Activated naive CD4-positive, alpha-beta T cell treated with anti-CD3 and anti-CD28 coated beads, Interleukin-2, amount 10 ng/mL, durations not matched to agents 7 days and 5 days (primary cell): ENCODE data around the gene C5orf46.

Source experiments
- CTCF ChIA-PET: fragments of 350-600 bp; sonication (Branson Sonifier 250); formaldehyde crosslinking; loops from one replicate; lab custom pipeline; 2021; ENCODE audit warnings: antibody characterized with exemption; lab: Charles Lee
- DNase-seq: peaks from one replicate; pipeline ENCODE4 v3.0.0-alpha.2; 2020
- H3K27ac Mint-ChIP-seq: one replicate; pipeline ENCODE4 v1.8.0; 2021; ENCODE audit warnings: mild to moderate bottlenecking, moderate library complexity, mixed read lengths
- H3K27me3 Mint-ChIP-seq: one replicate; pipeline ENCODE4 v1.8.0; 2021; ENCODE audit warnings: mild to moderate bottlenecking, mixed read lengths
- H3K36me3 Mint-ChIP-seq: one replicate; pipeline ENCODE4 v1.8.0; 2021; ENCODE audit warnings: mixed read lengths
- H3K4me1 Mint-ChIP-seq: one replicate; pipeline ENCODE4 v1.8.0; 2021; ENCODE audit warnings: mixed read lengths
- H3K4me3 Mint-ChIP-seq: one replicate; pipeline ENCODE4 v1.8.0; 2021; ENCODE audit warnings: mild to moderate bottlenecking, moderate library complexity, mixed read lengths
- H3K9me3 Mint-ChIP-seq: one replicate; pipeline ENCODE4 v1.8.0; 2021; ENCODE audit warnings: mixed read lengths

Gene C5orf46

DNA sequence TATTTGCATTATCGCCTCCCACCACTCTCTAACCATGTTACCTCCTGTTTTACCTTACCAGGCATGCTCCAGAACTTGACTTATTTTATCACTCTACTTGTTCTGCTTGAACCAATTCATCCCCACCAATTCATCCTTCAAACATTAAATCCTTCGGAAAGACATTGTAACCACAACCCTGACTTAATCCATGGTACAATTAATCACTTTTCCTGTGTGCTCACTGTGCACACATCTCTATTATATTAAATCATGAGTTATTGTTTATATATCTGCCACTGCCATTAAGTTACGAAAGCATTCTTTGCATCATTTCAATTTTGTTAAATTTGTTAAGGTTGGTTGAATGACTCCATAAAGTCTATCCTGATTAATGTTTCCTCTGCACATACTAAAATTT, 7.4 kb upstream of the C5orf46 start:
- no peaks in the 10 kb centered on the region for H3K4me1 Mint-ChIP-seq
- CTCF ChIA-PET: no interaction called here
- no peaks in the 10 kb centered on the region for H3K27me3 Mint-ChIP-seq
- no peak overlapping the region for H3K27ac Mint-ChIP-seq
- H3K36me3 Mint-ChIP-seq: no peaks in the 10 kb centered on the region
- H3K9me3 Mint-ChIP-seq: no peaks in the 10 kb centered on the region
- H3K4me3 Mint-ChIP-seq: no peak overlapping the region
- DNase-seq: no peak

DNA sequence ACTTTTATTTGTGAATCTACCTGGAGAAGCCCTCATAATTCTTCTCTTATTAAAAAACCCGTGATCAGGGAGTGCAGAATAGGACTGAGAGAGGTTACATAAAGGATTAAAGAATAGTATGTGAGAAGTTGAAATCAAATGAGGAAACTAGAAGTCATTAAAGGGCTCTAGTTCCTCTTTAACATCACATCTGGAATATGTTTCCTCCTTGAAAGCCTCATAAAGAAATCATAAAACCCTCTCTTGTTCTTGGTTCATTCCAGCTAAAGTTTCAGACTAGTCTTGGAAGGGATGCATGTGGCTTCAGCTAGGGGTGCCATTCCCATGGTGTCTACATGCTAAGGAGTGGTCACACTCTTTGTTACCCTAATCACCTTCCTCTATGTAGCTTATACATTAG, 5.7 kb upstream of the C5orf46 start:
- Mint-ChIP-seq H3K36me3 (no peaks in the 10 kb centered on the region), H3K9me3 (no peaks in the 10 kb centered on the region), H3K27me3 (no peaks in the 10 kb centered on the region), H3K4me1 (no peaks in the 10 kb centered on the region), H3K27ac (no peak overlapping the region), H3K4me3 (no peak overlapping the region)
- CTCF ChIA-PET: no interaction called here
- no peak for DNase-seq

DNA sequence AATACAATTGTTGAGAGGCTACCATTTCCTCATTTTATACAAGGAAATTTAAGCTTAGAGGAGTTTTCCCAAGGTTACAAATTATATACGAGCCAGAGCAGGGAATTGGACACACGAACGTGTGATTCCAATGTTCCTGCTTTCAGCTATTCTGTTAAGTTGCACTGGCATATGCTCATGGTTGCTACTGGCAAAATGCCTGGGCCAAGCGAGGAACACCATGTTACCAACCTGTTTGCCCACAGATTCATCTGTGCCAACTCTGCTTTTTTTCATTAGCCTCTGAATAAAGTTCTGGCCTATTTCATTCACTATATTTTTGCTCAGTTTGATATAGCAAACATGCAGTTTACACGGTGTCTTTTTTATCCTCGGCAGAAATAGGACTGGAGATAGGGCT, 5.1 kb upstream of the C5orf46 start:
- H3K27me3 Mint-ChIP-seq: no peaks in the 10 kb centered on the region
- no peaks in the 10 kb centered on the region for H3K36me3 Mint-ChIP-seq
- H3K4me1 Mint-ChIP-seq: no peaks in the 10 kb centered on the region
- CTCF ChIA-PET: no interaction called here
- H3K27ac Mint-ChIP-seq: no peak overlapping the region
- DNase-seq: no peak
- H3K4me3 Mint-ChIP-seq: no peak overlapping the region
- no peaks in the 10 kb centered on the region for H3K9me3 Mint-ChIP-seq

DNA sequence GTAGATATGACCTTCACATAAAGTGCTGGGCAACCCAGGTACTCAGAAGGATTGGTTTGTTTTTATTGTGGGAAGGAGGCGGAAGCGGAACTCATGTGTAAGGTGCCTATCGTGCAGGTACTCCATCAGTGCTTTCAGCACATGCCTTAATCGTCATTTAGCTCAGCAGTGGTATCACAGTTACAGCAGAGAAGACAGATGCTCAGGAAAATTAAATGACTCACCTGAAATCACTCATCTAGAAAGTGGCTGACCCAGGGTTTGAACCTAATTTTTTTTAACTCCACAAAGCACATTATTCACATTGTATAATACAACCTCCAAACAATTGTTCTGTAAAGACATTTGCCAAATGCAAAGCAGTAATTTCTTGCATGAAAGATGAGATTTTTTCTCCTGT, 2.2 kb downstream of the C5orf46 start:
- no peaks in the 10 kb centered on the region for H3K9me3 Mint-ChIP-seq
- CTCF ChIA-PET: no interaction called here
- H3K27me3 Mint-ChIP-seq: no peaks in the 10 kb centered on the region
- H3K4me1 Mint-ChIP-seq: no peaks in the 10 kb centered on the region
- no peaks in the 10 kb centered on the region for H3K36me3 Mint-ChIP-seq
- no peak overlapping the region for H3K27ac Mint-ChIP-seq
- no peak for DNase-seq
- no peak overlapping the region for H3K4me3 Mint-ChIP-seq

DNA sequence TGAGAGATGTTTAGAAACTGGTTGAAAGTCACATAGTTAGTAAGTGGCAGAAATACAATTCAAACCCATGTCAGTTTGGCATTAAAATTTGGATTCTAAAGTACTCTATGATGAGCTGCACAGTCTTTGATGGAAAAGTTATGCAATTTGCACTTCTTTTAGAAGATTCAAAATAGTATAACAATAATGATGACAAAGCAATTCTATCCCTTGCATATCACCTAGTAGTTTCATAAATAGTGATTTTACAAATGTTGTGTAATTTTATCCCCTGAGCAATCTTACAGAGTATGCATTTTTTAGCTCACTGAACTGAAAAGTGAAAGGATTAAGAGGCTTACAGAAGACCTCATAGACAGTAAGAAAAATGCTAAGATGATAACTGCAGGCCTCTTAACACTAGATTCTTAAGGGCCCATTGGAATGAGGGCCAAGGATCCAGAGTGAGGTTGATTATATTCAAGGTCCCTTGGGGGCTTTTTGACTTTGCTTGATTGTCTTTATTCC, 3.7 kb downstream of the C5orf46 start:
- Mint-ChIP-seq H3K4me3 (no peak overlapping the region), H3K27me3 (no peaks in the 10 kb centered on the region), H3K9me3 (no peaks in the 10 kb centered on the region), H3K27ac (no peak overlapping the region), H3K36me3 (no peaks in the 10 kb centered on the region), H3K4me1 (no peaks in the 10 kb centered on the region)
- CTCF ChIA-PET: no interaction called here
- no peak for DNase-seq

DNA sequence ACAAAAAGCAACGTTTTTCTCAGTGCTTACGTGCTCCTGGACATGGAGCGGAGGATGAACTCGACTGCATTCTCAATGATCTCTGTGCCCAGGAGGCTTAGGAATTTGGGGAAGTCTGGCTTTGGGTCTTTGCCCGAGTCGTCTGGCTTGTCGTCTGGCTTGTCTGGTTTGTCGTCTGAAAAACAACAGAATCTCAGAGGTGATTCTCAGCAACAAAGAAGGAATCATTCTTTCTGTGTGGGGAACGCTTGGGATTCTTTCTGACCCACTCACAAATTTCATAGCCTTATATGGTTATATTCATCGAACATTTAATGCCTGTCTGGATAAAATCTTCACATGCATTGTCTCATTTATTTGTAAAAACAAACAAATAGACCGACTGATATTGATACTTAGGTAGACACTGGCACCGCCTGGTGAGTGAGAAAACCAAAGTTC, 4.7 kb downstream of the C5orf46 start:
- Mint-ChIP-seq H3K4me1 (no peaks in the 10 kb centered on the region), H3K27me3 (no peaks in the 10 kb centered on the region), H3K4me3 (no peak overlapping the region), H3K9me3 (no peaks in the 10 kb centered on the region), H3K27ac (no peak overlapping the region), H3K36me3 (no peaks in the 10 kb centered on the region)
- no peak for DNase-seq
- CTCF ChIA-PET: no interaction called here

DNA sequence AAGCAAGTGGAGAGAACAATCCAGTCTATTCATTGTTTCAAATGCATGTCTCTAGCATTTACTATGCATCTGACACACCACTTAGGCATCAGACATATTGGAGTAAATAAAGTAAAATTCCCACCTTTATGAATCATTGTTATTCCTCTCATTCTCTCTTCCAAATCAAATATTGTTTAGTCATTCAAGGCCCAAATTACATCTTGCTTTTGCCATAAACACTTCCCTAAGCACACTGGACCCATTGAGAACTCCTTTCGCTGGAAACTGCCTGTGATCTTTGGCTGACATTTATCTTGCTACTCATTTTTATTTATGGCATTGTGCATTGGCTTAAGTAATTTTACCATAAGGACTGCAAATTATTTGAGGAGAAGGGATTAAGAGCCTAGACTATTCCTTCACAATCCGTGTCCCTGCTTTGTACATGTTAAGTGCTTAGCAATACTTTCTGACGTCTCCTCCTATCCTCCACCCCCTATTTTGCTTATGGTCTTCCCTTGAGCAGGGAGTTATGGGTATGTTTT, 7.4 kb downstream of the C5orf46 start:
- Mint-ChIP-seq H3K27ac (no peak overlapping the region), H3K4me1 (no peaks in the 10 kb centered on the region), H3K4me3 (no peak overlapping the region), H3K9me3 (no peaks in the 10 kb centered on the region), H3K36me3 (no peaks in the 10 kb centered on the region), H3K27me3 (no peaks in the 10 kb centered on the region)
- no peak for DNase-seq
- CTCF ChIA-PET: no interaction called here

DNA sequence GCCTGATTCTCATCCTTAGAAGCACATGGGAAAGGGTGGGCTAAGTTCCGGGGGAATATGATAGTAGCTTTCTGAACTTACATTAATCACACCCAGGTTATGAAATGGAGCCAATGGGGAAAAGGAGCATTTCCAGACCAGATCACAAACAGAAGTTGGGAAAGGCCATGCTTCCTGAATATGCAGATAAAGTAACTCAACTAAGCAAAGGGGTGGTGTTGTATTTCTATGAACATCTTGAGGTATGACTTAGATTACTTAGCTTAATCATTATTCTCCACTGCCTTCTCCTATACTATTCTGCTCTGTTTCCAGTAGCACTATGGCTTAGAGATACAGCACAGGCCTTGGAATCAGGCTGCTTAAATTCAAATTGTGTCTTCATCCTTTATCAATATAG, 10.5 kb downstream of the C5orf46 start:
- no peaks in the 10 kb centered on the region for H3K27me3 Mint-ChIP-seq
- CTCF ChIA-PET: no interaction called here
- no peak overlapping the region for H3K4me3 Mint-ChIP-seq
- no peak overlapping the region for H3K27ac Mint-ChIP-seq
- no peaks in the 10 kb centered on the region for H3K9me3 Mint-ChIP-seq
- H3K36me3 Mint-ChIP-seq: no peaks in the 10 kb centered on the region
- no peaks in the 10 kb centered on the region for H3K4me1 Mint-ChIP-seq
- DNase-seq: no peak

DNA sequence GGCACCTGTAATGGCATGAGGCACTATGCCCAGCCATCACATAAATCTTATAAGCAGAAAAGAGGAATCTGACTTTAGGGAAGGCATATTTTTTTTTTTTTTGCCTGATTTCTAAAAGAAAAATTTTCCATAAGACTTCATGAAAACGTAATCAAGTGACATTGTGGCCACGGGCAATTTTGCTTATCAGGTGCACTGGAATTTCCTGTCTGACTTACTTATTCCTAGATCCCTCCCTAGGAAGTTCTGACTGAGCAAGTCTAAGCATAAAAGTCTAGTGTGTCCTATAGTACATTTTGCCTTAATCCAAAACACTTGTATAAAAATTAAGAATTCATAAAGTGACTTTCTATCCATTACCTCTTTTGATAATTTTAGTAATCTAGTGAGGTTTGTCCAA, 12.5 kb downstream of the C5orf46 start:
- CTCF ChIA-PET: no interaction called here

DNA sequence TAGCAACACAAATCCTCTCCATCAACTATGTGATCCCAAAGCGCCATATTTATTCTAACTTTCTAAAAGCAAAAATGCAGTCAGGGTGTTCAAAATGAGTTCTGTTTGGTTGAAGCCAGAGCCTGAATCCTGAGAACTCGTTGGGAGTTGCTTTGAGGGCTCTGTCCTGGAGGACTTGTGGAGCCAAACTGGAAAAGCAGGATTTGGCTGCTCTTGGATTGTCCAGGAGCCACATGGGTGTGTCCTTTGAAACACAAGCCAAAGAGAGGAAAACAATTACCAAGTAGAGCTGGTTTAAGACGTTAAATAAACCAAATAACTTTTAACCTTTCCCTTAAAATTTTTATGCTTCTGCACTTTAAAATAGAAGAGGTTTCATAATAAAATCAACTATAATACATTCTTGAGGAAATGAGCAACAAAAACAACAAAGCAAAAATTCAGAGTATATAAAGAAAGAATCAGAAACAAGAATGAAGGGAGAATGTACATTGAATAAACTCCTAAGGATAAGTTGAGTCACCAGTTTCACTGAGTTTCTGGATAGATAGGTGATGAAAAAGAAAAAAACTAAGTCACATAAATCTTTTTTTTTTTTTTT, 13.5 kb downstream of the C5orf46 start:
- no peak for DNase-seq
- Mint-ChIP-seq H3K9me3 (no peaks in the 10 kb centered on the region), H3K4me1 (no peaks in the 10 kb centered on the region), H3K27me3 (no peaks in the 10 kb centered on the region), H3K27ac (no peak overlapping the region), H3K4me3 (no peak overlapping the region), H3K36me3 (no peaks in the 10 kb centered on the region)
- CTCF ChIA-PET: no interaction called here

More for the DNA sequence above, 12.5 kb downstream of the C5orf46 start:
- DNase-seq: no peak
- Mint-ChIP-seq H3K4me1 (no peaks in the 10 kb centered on the region), H3K9me3 (no peaks in the 10 kb centered on the region), H3K4me3 (no peak overlapping the region), H3K27me3 (no peaks in the 10 kb centered on the region), H3K27ac (no peak overlapping the region), H3K36me3 (no peaks in the 10 kb centered on the region)

DNA sequence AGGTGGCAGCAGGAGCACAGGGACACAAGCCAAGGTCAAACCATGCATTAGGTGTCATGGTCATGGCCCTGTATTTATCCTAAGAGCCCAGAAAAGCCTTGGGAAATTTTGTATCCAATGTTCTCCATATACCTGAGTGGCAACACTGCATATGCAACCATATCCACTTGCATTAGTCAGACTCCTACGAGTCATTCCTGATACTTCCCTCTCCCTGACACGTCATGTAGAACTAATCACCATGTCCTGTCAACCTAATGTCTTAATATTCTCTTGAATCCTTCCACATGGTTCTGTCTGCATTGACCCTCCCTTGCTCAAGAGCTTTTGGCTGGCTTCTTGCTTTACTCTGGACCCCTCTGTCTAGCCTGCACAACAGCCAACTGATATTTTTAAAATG, 18.4 kb downstream of the C5orf46 start:
- H3K4me3 Mint-ChIP-seq: no peak overlapping the region
- no peaks in the 10 kb centered on the region for H3K4me1 Mint-ChIP-seq
- no peak for DNase-seq
- no peaks in the 10 kb centered on the region for H3K27me3 Mint-ChIP-seq
- CTCF ChIA-PET: no interaction called here
- H3K9me3 Mint-ChIP-seq: no peaks in the 10 kb centered on the region
- no peaks in the 10 kb centered on the region for H3K36me3 Mint-ChIP-seq
- no peak overlapping the region for H3K27ac Mint-ChIP-seq

DNA sequence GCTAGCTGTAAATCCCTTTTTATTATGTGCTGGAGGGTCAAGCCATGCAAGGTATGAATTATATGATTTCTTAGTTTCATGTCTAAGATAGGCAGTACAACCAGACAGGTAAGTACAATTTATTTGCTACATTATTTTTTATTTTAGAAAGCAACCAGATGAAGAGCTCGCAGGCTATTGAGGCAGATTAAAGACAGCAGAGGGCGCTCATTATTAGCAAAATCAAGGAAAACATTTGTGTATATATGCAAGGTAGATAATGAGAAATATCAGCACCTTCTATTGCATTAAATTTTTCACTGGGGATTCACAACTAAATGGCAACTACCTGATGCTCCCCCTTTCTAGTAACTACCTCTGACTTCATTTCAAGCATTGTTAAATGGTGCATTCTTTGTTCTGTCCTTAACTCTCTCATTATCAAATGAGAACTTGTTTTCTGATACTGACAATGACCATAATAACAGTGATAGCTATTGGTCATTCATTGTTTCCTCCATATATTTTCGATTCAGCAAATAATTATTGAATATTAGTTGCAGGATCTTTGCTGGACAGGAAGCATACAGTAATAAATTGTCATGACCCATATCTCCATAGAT, 19.2 kb downstream of the C5orf46 start:
- Mint-ChIP-seq H3K36me3 (no peaks in the 10 kb centered on the region), H3K9me3 (no peaks in the 10 kb centered on the region), H3K27me3 (no peaks in the 10 kb centered on the region), H3K27ac (no peak overlapping the region), H3K4me3 (no peak overlapping the region), H3K4me1 (no peaks in the 10 kb centered on the region)
- CTCF ChIA-PET: no interaction called here
- no peak for DNase-seq

DNA sequence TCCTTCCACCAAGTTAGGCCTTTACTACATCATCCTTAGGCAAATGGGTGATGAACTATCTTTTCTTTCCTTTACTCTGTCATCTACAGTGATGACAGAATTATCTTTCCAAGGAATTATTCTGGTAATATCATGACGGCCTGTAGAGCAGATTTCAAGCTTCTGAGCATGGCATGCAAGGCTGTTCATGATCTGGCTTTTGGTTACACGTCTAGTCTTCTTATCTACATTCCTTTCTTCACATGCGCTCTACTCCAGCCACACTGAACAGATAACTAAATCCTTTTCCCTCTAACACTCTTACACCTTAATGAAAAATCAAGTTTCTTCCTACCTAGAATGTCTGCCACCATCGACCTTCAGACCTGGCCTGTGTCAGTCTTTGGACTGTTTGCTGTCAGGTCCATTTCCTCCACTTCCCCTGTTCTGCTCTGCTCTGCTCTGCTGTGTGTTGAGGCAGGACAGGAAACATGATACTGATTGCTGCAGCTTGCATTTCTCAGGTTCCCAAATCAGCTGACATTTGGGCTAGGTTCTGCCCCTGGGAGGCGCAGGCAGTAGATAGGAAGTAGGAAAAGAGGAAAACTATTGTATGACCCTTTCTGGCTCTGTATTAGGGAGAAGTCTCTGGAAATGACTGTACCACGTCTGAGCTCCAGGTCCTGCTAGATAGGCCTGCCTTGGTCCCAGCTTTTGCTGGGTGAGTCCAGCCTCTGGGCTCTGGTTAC, 23.6 kb downstream of the C5orf46 start:
- DNase-seq: no peak
- H3K4me3 Mint-ChIP-seq: no peak overlapping the region
- H3K27me3 Mint-ChIP-seq: no peaks in the 10 kb centered on the region
- no peaks in the 10 kb centered on the region for H3K36me3 Mint-ChIP-seq
- no peaks in the 10 kb centered on the region for H3K4me1 Mint-ChIP-seq
- H3K27ac Mint-ChIP-seq: no peak overlapping the region
- H3K9me3 Mint-ChIP-seq: no peaks in the 10 kb centered on the region
- CTCF ChIA-PET: no interaction called here

DNA sequence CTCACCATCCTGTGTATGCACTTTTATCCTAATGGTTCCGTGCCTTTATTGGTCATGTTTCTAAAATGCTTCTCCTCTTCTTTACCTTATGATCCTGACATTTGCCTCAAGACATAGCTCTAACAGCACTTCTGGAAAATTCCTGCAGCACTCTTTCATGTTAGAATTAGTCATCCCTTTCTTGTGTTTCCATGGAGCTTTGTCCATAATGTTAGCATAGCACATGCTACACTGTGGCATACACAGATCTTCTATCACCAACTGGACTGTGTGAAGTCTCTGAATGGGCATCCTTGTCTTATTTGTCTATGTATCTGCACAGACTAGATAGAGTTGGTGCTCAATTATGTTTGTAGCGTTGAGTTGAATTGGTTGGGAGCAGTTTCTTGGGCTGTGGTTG, 25.9 kb downstream of the C5orf46 start:
- Mint-ChIP-seq H3K27ac (no peak overlapping the region), H3K4me3 (no peak overlapping the region)
- CTCF ChIA-PET: no interaction called here

DNA sequence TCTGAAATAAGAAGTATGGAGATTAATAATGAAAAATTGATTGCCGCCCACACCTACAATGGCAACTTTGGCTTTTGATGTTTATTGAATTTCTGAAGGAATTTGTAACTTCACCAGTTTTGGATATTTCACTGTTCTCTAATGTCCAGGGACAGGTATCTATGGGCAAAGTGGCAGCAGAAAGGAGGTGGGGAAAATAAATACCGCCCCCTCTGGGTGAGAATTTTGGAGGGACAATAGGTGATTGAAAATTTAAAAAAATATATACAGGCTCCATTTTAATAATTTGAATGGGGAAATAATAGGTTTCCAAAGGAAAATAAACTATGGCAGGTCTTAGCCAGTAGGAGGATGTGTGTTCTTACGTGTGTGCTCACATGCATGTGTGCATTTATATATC, 26.6 kb downstream of the C5orf46 start:
- no peaks in the 10 kb centered on the region for H3K4me1 Mint-ChIP-seq
- H3K9me3 Mint-ChIP-seq: no peaks in the 10 kb centered on the region
- H3K36me3 Mint-ChIP-seq: no peaks in the 10 kb centered on the region
- H3K4me3 Mint-ChIP-seq: no peak overlapping the region
- no peak overlapping the region for H3K27ac Mint-ChIP-seq
- CTCF ChIA-PET: no interaction called here
- DNase-seq: no peak
- H3K27me3 Mint-ChIP-seq: peaks cover 4% of the 10 kb centered on the region

More for the DNA sequence above, 25.9 kb downstream of the C5orf46 start:
- DNase-seq: no peak
- H3K36me3 Mint-ChIP-seq: no peaks in the 10 kb centered on the region
- no peaks in the 10 kb centered on the region for H3K4me1 Mint-ChIP-seq
- no peaks in the 10 kb centered on the region for H3K9me3 Mint-ChIP-seq
- peaks cover 4% of the 10 kb centered on the region for H3K27me3 Mint-ChIP-seq
